Ecto neural progenitor cell (in vitro differentiated cells): ENCODE results near the gene GPR101.
"Not testable (repeated sequence)": the region's sequence is repeated elsewhere in the genome, so short reads cannot be mapped to it uniquely, and the experiment has no call there.

Experiments used
- DNase-seq: peaks from one replicate; pipeline ENCODE4 v3.0.0-alpha.2; 2018; ENCODE audit warnings: low spot score

The GPR101 gene

GRCh38 chrX:137025930-137026329 is 7.9 kb downstream of the GPR101 start:
- DNase-seq, result no peak

- not testable (repeated sequence) for DNase-seq
Measured at GRCh38 chrX:137000236-137000635, 33.6 kb downstream of the GPR101 start.

- DNase-seq, result no peak
Measured at GRCh38 chrX:136999024-136999423, 34.8 kb downstream of the GPR101 start.
